ENCODE measurements around the gene SNX33.

Gene SNX33

GRCh38 chr15:75641603-75642002, 6.1 kb upstream of the SNX33 start:
- no peak for DNase-seq

GRCh38 chr15:75644376-75644775, 3.3 kb upstream of the SNX33 start:
- DNase-seq: no peak

GRCh38 chr15:75646112-75646943, 1.4 kb upstream of the SNX33 start:
- DNase-seq: no peak

GRCh38 chr15:75646944-75647364, 758 bp upstream of the SNX33 start:
- DNase-seq: no peak

- DNase-seq: no peak
Measured at GRCh38 chr15:75648156-75649000, 666 bp downstream of the SNX33 start.

- no peak for DNase-seq
Measured at GRCh38 chr15:75649045-75649761, 1.5 kb downstream of the SNX33 start.

GRCh38 chr15:75649848-75650247, 2.1 kb downstream of the SNX33 start:
- DNase-seq: no peak

GRCh38 chr15:75650908-75651809, 3.4 kb downstream of the SNX33 start:
- DNase-seq: no peak

GRCh38 chr15:75651810-75652543, 4.3 kb downstream of the SNX33 start:
- DNase-seq: no peak

- no peak for DNase-seq
Measured at GRCh38 chr15:75653347-75653913, 5.7 kb downstream of the SNX33 start.

GRCh38 chr15:75654201-75654907, 6.6 kb downstream of the SNX33 start:
- no peak for DNase-seq

GRCh38 chr15:75655931-75656330, 8.2 kb downstream of the SNX33 start:
- peak; percentile 81 for DNase-seq

GRCh38 chr15:75656331-75656730, 8.6 kb downstream of the SNX33 start:
- no peak for DNase-seq

- DNase-seq: no peak
Measured at GRCh38 chr15:75656813-75657212, 9.1 kb downstream of the SNX33 start.

GRCh38 chr15:75659141-75659771, 11.5 kb downstream of the SNX33 start:
- DNase-seq: no peak

GRCh38 chr15:75659928-75660645, 12.4 kb downstream of the SNX33 start:
- DNase-seq: no peak

- DNase-seq: no peak
Measured at GRCh38 chr15:75661100-75661755, 13.5 kb downstream of the SNX33 start.

GRCh38 chr15:75661756-75662140, 14.0 kb downstream of the SNX33 start:
- no peak for DNase-seq

Measured in NCI-H345 (cell line).